ENCODE measurements around the gene NTN5. TPM values are rescaled to one million over a fixed set of nuclear protein-coding genes. Genes with fewer than 3 reads are reported as not detected.
"Not testable (repeated sequence)": the region's sequence is repeated elsewhere in the genome, so short reads cannot be mapped to it uniquely, and the experiment has no call there.

Gene NTN5
- total and polyA plus RNA-seq, 10 of the 15 experiments (the other 5 are each of a cell fraction or from before 2014, with no cell fraction given): 0.07 to 0.22 TPM; not detected in 8

GRCh38 chr19:48658483-48658882 is 14.3 kb downstream of the NTN5 start (continued):
- TF ChIP-seq ZBTB4 (CRISPR knock-in tag; IDR thresholded peaks at IDR 0.05) (no peak), SMAD1 (IDR thresholded peaks at IDR 0.05; ENCODE audit: low read depth, partially characterized antibody) (no peak), E2F4 (IDR thresholded peaks at IDR 0.05; ENCODE audit: low read depth, low read length) (no peak)

GRCh38 chr19:48657828-48658227 is 15.0 kb downstream of the NTN5 start:
- H3K4me2 ChIP-seq (ENCODE audit: control insufficient read depth, insufficient read depth); BruUV-seq (replicated peaks); intact Hi-C loops (cut with micrococcal nuclease; ENCODE audit: unreplicated experiment); SMC1A ChIA-PET (ENCODE audit: uncharacterized antibody, unreplicated experiment); H3K4me1 ChIP-seq (ENCODE audit: control insufficient read depth, insufficient read depth, low read length); H3K9ac ChIP-seq (ENCODE audit: control insufficient read depth, insufficient read depth, low read length); H3K9me3 ChIP-seq (replicated peaks; ENCODE audit: control insufficient read depth, insufficient read depth, low read length); H3K79me2 ChIP-seq (ENCODE audit: control insufficient read depth, insufficient read depth, low read length); DNase-seq (ENCODE audit: low read depth, low spot score); in situ Hi-C loops (cut with MboI); H3K27ac ChIP-seq (ENCODE audit: control insufficient read depth, insufficient read depth); H2AFZ ChIP-seq (ENCODE audit: control insufficient read depth, low read depth, low read length); H3K27me3 ChIP-seq (replicated peaks in 1 of 2; ENCODE audit: control insufficient read depth in 2 of 2, insufficient read depth in 2 of 2, low read length in 1 of 2); POLR2A ChIA-PET; ATAC-seq; H4K20me1 ChIP-seq (ENCODE audit: control insufficient read depth, insufficient read depth); H3K4me3 ChIP-seq; FAIRE-seq; RAD21 ChIA-PET (ENCODE audit: unreplicated experiment); H3K36me3 ChIP-seq (ENCODE audit: control insufficient read depth in 2 of 2, insufficient read depth in 2 of 2, low read length in 1 of 2): not testable (repeated sequence)
- 76% methylated on average over 5 of the region's 5 CpGs for WGBS (ENCODE audit: insufficient coverage, insufficient replicate concordance, low lambda C conversion rate, missing lambda C conversion rate)
- CTCF ChIA-PET: interaction anchor here (0.9 to 1.1 kb wide), 3 partner anchors 12 to 323 kb away, joined by 3 to 5 read pairs (median 3); partner anchors contain the start of gene CA11

Data from GM12878 (cell line).